Glomerular visceral epithelial cell (primary cell): ENCODE results near the gene ARPC2.

Source experiments
- DNase-seq: peaks from one replicate; pipeline ENCODE4 v3.0.0-alpha.2; 2016; ENCODE audit errors: extremely low spot score

Gene ARPC2

DNA sequence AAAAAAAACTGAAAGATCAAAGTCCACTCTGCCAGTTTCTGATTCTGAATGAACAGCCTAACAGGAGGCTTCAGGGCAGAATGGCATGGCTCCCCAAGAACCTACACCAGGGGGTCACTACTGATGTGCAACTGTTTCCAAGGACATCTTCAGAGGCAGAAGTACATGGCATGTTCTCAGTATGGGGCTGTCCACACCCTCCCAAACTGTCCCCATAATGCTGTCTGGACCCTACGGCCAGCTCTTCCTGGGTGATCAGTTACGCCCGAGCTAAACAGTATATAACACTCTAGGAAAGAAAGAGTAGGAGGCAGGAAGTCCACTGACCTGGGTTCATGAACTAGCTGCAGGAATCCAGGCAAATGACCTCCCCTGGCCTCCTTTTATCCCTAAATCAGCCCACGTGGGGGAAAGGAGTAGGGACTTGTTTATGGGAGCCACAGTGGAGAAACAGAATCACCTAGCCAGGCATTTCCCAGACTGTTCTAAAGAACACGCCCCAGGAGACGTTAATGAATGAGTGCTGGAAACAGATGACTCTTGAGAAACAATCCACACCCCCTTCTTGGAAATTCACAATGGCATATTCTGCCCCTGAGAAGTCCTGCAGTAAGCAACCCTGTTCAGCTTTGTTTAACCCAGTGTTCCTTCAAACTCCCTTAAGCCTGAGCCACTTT is 72.8 kb downstream of the ARPC2 start:
- DNase-seq, result peak; percentile 24

DNA sequence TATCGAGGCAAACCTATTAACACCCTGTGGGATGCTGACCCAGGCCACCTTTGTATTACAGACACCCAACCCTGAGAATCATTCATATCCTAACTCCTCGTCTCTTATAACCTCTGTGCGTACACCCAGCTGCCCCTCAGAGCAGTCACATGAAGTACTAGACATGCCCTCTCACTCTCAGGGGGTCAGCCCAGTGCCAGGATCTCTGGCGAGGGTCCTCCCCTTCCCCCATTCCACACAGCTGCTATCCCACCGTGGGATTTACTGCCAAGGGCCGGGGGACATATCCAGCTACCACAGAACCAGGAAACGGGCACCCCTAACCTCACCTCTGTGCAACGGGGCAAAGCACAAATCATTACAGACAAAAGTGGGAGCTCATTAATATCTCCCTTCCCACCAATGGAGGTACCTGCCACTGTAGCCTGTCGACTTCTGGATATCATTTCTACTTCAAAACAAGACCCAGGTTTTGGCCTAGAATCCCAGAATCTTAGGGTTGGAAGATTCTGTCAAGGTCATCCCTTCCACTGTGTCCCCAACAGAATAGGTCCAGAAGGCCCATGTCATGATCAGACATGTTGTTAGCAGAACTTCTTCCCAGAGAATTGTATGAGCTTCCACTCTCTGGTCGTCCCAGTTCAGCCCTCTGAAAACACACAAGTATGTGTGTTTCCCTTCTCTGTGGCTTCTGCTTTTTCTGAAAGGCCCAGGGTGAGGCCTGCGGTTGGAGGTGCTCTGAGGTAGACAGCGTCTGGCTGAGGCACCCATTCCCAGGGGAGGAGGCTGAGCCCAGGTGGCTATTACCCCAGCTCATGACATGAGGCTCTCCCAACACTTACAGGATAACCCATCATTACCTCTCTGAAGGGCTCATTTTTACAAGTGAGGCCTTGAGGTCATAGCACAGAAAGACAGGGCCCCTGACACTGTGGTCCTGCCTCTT is 73.6 kb downstream of the ARPC2 start:
- DNase-seq, result peak; percentile 29

DNA sequence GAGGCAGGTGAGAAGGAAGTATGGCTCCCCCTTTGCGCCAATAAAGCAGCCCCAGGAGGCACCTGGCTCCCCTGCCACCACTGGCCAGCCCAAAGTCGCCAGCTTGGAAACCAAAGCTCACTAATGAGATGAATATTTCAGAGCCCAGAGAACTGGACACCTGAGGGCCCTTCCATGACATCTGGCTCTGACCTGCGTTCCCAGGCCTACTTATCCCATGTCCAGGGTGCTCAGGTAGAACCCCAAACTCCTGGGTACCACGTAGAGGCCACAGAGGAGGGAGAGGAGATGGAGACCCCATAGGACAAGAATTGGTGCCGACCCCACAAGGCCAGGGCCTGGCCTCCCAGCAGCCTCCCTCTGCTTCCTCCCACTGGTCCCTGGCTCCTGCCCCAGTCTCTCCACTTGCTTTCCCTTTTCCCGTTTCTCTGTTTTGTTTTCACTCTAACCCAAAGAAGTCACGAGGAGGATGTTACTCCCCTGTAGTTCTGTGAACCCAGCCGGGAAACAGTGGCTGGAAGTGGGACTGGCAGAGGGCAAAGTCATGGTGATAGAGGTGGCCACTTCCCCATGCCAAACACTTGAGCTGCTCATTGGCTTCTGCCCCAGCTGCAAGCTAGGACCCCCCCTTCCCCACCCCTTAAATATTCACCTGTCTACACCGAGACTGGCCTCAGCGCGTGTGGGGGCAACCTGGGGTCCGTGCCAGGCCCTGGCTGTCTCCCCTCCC is 74.5 kb downstream of the ARPC2 start:
- DNase-seq, result peak; percentile 29

DNA sequence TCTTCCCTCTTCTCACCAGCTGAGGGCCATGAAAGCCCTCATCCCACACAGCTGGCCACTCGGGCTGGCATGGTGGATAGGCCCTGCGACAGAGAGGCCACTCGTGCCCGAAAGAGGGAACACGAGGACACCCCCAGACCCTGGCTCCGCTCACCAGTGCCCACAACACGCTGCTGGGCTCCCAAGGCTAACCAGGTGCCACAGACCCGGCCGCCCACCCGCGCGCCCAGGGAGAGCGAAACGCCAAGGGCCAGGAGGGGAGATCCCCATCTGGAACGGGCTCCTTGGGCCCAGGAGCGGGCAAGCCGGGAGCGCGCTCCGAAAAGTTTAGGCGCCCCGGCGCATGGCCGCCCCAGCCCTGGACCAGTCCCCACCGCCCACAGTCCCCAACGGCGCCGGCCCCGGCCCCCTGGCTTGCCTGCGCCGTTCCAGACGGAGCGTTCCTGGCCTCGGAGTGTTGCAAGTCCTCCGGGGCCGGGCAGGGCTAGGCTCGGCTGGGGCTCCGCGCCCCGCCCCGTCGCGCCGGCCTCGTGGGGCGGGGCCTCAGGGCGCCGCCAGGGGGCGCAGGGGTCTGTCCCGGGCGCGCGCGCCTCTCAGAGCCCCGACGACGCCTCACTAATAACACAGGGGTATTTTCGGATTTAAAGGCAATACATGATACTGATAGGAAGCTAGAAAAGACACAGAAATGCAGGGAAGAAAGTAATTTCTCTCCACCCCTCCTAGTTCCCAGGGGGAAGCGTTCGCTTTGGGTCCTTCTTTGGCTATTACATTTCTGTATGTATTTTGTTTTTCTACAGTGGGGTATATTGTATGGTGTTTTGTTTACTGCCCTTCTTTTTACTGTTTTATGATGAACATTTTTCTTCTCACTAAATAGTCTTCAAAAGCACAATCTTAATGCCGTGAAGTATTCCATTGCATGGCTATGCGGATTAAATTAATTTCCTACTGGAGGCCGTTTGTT is 75.3 kb downstream of the ARPC2 start, which contains the start of gene TMBIM1:
Gene TMBIM1, minus strand, starts transcription at position 456 of the 967 bp plus-strand sequence. CDS start 10,362 bp downstream, outside the sequence.
- peak; percentile 80 for DNase-seq

DNA sequence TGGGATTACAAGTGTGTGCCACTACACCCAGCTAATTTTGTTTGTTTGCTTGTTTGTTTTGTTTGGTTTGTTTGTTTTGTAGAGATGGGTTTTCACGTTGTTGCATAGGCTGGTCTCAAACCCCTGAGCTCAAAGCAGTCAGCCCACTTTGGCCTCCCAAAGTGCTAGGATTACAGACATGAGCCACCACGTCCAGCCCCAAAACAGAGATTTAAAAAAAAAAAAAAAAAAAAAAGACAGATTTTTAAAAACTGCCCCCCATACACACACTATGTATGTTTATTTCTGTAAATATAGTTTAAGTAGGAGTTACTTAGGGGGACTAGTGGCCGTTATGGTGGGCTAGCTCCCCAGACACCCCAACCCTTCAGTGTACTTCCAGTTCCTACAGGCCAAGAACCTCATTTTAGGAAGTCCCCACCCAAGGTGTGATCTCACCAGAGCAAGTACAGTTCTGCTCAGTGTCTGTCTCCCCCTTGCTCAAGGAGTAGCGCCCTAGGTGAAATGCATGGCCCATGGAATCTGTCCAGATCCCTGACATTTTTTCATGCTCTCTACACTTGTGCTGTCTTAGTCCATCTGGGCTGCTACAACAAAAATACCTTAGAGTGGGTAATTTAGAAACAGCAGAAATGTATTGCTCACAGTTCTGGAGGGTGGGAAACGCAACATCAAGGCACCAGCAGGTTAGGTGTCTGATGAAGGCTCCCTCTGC is 76.9 kb downstream of the ARPC2 start:
- no peak for DNase-seq

DNA sequence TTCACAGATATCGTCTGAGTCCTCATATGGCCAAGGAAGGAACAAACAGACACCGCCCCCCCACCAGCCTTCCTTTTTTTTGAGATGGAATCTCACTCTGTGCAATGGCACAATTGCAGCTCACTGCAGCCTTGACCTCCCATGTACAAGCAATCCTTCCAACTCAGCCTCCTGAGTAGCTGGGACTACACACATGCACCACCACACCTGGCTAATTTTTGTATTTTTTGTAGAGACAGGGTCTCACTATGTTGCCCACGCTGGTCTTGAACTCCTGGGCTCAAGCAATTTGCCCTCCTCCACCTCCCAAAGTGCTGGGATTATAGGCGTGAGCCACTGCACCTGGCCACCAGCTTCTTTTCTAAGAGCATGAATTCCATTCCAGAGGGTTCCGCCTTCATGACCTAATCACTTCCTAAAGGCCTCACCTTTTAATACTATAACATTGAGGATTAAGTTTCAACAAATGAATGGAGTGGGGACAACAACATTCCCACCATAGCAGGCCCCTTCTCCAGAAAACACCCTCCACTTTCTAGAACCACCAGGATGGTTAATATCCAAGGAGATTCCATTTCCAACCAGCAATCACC is 77.5 kb downstream of the ARPC2 start:
- DNase-seq, result no peak

DNA sequence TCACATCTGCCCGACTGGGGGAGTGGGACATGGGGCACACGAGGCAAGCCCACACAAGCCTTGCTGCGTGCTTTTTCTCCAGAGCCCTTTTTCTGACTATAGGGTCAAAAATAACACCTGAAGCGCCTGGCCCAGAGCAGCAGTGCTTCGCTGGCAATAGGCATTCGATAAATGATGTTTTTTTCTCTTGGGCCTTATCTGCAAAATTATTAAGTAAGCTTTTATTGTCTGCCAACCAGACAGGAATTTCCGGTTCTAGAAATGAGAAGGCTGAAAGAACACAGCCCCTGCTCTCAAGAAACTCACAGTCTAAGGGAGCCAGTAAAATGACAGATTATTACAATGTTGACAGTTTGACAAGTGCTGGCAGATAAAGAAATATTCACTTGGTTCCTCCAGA is 78.0 kb downstream of the ARPC2 start:
- DNase-seq, result no peak

DNA sequence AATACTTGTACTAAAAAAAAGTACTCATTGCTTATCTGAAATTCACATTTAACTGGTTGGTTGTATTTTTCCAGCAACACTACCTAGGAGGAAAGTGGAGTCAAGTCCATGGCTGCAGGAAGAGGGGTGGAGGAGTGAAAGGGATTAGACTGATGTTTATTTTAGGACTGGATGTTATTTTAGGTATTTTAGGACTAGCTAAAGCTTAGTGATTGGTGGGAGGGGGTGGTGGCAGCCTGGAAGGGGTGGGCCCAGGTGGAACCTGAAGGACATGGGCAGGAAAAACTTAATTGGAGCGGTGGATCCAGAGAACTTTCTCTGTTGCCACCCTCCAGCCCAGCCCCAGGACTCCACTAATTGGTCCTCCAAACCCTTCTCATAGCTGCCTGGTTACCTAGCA is 79.2 kb downstream of the ARPC2 start:
- DNase-seq, result no peak

DNA sequence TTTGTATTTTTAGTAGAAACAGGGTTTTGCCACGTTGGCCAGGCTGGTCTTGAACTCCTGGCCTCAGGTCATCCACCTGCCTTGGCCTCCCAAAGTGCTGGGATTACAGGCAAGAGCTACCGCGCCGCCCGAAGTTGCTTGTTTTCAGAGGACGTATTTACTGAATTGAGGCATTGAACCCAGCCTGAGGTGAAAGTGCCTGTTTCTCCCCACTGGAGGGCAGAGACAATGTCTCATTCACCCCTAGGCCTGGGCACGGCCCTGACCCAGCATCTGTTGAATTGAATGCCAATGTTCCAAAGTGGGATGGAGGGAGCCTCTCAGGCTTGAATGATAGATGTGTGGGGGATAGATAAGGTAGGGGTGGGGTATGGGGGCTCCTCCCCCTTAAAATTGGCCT is 79.9 kb downstream of the ARPC2 start:
- DNase-seq, result no peak

DNA sequence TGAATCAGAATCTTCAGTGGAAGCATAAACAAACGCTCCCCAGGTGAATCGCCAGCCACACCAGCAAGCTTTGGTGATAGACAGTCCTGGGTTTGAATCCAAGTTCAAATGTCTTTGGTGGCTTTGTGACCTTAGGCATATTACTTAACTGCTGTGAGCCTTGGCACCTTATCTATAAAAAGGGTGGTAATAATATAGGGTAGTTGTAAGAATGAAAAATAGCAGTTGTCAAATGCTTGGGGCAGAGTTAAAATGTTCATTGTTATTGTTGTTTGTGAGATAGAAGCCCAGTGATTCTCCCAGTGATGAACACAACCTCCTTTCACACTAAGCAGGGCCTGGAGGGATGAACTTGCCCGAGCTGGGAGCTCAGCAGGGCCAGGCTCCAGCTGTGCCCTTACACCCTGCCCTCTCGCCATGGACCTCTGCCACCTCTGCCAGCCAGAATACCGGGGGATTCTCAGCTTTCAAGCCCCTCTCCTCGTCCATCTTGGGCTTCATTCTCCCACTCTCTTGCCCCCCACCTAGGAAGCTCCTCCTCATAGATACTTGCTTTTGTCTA is 81.4 kb downstream of the ARPC2 start:
- no peak for DNase-seq

DNA sequence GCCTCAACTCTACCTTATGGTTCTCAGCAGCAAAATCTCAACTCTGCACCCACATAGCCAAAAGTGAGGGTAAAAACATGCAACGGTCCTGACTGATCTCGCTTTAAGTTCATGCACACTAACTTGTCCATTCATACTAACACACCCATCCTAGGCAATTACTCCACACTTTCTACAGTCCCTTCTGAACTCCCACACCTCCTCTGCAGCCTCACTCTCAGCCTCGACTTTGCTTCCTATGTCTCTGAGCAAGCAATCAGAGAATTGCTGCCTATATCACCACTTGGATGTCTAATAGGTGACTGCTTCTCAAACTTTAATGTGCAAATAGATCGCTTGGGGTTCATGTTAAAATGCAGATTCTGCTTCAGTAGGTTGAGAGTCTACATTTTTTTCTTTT is 83.2 kb downstream of the ARPC2 start:
- DNase-seq, result no peak

DNA sequence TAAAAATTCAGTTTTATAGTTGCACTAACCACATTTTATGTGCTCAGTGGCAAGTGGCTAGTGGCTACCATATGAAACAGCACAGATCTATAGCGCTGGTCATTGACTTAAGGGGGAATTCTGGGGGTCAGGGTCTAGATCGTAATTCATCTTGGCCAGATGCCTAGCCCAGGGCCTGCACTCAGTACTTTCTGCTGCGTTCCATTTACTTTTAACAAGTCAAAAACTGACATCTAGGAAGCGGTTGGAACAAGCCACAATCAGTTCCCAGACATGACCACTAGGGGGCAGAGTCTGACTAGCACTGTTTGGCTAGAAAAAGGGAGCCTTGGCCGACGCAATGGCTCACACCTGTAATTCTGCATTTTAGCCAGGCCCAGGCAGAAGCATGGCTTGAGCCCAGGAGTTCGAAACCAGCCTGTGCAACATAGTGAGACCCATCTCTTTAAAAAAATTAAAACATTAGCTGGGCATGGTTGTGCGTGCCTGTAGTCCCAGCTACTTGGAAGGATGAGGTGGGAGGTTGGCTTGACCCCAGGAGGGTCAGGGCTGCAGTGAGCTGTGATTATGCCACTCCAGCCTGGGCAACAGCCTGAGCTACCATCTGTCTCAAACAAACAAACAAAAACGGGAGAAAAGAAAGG is 84.3 kb downstream of the ARPC2 start:
- peak; percentile 87 for DNase-seq
